NCI-H69 (cell line): Measurements from ENCODE around the gene HDAC4.
"Not testable (repeated sequence)": the region's sequence is repeated elsewhere in the genome, so short reads cannot be mapped to it uniquely, and the experiment has no call there.

ENCODE experiments used
- DNase-seq: peaks from one replicate; lab custom pipeline; 2025; lab: John Stamatoyannopoulos, UW

Gene HDAC4

GRCh38 chr2:239082425-239082824, 318.4 kb downstream of the HDAC4 start:
- DNase-seq, result no peak

- DNase-seq, result no peak
These were observed 319.2 kb downstream of the HDAC4 start for GRCh38 chr2:239081622-239082021.

GRCh38 chr2:239081046-239081445, 319.8 kb downstream of the HDAC4 start:
- DNase-seq, result no peak

- no peak for DNase-seq
These were observed 321.0 kb downstream of the HDAC4 start for GRCh38 chr2:239079671-239080294.

- DNase-seq, result no peak
These were observed 322.5 kb downstream of the HDAC4 start for GRCh38 chr2:239078128-239078924.

GRCh38 chr2:239077260-239077659, 323.6 kb downstream of the HDAC4 start:
- DNase-seq, result no peak

- DNase-seq, result no peak
These were observed 324.7 kb downstream of the HDAC4 start for GRCh38 chr2:239075918-239076758.

GRCh38 chr2:239073745-239074530, 326.9 kb downstream of the HDAC4 start:
- no peak for DNase-seq

- no peak for DNase-seq
These were observed 327.6 kb downstream of the HDAC4 start for GRCh38 chr2:239073270-239073669.

GRCh38 chr2:239072786-239073185, 328.0 kb downstream of the HDAC4 start:
- no peak for DNase-seq

- DNase-seq, result no peak
These were observed 330.4 kb downstream of the HDAC4 start for GRCh38 chr2:239070466-239070865.

- DNase-seq, result not testable (repeated sequence)
These were observed 331.2 kb downstream of the HDAC4 start for GRCh38 chr2:239069362-239070333.

- DNase-seq, result no peak
These were observed 332.4 kb downstream of the HDAC4 start for GRCh38 chr2:239068411-239068810.

- DNase-seq, result no peak
These were observed 333.5 kb downstream of the HDAC4 start for GRCh38 chr2:239067196-239067865.

- DNase-seq, result no peak
These were observed 334.2 kb downstream of the HDAC4 start for GRCh38 chr2:239066597-239066996.

GRCh38 chr2:239065962-239066361, 334.9 kb downstream of the HDAC4 start:
- DNase-seq, result no peak

GRCh38 chr2:239065537-239065936, 335.3 kb downstream of the HDAC4 start:
- no peak for DNase-seq

GRCh38 chr2:239064891-239065290, 335.9 kb downstream of the HDAC4 start:
- no peak for DNase-seq

- DNase-seq, result no peak
These were observed 336.6 kb downstream of the HDAC4 start for GRCh38 chr2:239064253-239064652.

- DNase-seq, result no peak
These were observed 338.1 kb downstream of the HDAC4 start for GRCh38 chr2:239062743-239063142.
